ENCODE data around the gene CASKIN2. TPM values are rescaled to one million over a fixed set of nuclear protein-coding genes. Genes with fewer than 3 reads are reported as not detected.

Gene CASKIN2
- polyA plus RNA-seq, 3 donors from 2014 or later, result not detected

DNA sequence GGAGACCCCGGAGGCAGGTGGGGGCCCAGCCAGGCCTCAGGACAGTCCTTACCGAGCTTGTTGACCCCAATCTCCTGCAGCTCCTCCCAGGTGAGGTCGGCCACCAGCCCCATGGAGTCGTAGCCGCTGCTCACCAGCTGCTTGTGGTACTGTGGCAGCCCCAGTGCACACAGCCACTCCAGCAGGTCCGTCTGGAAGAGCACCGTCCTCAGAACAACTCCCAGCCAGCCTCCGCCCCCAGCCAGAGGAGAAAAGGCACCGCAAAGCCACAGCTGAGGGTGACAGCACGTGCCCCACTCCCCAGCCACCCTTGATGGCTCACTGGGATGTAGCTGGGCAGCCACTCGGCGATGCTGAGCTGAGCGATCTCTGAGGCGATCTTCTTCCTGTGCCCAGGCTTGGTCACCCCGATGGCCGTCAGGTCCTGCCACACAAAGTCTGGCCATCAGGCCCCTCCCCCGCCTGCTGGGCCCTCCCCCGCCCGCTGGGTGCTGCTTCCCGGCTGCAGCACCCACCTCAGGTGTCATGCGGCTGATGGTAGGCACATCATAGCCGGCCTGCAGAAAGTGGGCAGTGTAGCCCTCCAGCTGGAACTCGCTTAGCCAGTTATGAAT is 11.9 kb downstream of the CASKIN2 start:
- Mint-ChIP-seq H3K4me3 (peak overlapping the region in 1 of 5 donors; percentile 18), H3K9me3 (no peaks in the 10 kb centered on the region), H3K4me1 (peaks cover 5 to 15% of the 10 kb centered on the region in 2 donors), H3K36me3 (no peaks in the 10 kb centered on the region), H3K27me3 (ENCODE audit: low read depth in 3 of 3) (peaks cover 0 to 5% (median 0%) of the 10 kb centered on the region in 3 donors), H3K27ac (no peak overlapping the region)
- no peak for DNase-seq

DNA sequence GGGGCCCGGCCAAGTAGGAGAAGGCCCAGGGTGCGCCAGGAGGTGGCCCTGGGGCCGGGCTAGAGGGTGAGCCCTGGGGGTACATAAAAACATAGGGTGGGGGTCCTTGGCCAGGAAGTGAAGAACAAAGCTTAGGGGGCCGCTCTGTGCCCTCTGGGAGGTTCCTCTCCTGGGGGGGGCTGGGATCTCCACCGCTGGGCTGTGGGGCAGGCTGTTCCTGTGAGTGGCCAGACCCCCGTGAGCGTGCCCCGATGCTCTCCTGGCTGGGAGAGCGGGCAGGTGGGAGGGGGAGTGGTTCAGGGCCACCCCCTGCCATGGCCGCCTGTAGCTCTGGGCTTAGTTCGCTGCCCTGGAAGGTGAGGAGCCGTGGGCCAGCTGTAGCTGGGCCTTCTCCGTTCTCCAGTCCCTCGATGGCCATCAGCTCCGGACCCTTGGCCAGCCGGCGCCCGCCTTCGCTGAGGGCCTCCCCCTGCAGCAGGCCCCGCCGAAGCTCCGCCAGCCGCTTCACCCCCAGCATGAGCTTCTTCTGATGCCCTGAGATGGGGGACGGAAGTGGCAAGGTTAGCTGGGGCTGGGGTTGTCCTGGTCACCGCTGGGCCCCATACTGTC is 12.5 kb downstream of the CASKIN2 start:
- Mint-ChIP-seq H3K27ac (no peak overlapping the region), H3K27me3 (ENCODE audit: low read depth in 3 of 3) (peaks cover 0 to 5% (median 0%) of the 10 kb centered on the region in 3 donors), H3K36me3 (no peaks in the 10 kb centered on the region), H3K4me3 (no peak overlapping the region), H3K4me1 (peaks cover 5 to 15% of the 10 kb centered on the region in 2 donors), H3K9me3 (no peaks in the 10 kb centered on the region)
- DNase-seq, result no peak

DNA sequence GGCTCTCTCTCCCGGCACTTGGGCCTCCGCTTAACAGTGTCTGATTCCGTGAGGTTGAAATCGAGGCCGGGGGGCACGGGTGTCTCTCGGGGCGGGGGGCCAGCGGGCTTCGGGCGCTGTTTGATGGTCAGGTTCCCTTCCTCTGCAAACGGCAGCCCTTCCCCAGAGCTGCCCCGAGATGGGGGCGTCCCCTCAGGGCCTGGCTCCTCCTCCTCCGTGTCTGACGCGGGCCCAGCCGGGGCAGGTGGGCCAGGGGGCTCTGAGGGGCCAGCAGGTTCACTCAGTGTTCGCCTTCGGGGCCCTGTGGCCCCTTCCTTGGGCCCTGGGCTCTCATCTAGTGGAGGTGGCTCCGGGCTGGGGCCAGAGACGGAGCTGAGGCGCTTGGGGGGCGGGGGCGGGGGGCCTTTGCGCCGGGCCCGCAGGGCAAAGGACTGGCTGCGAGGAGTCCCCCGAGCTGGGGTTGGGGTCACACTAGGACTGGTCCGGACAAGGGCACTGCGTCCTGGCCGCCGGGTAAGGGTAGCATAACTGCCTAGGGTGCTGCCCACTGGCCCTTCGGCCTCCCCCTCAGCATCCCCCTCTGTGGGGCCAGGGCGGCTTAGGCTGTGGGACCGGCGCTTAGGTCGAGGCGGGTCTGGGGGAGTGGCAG is 13.1 kb downstream of the CASKIN2 start:
- Mint-ChIP-seq H3K27ac (no peak overlapping the region), H3K27me3 (ENCODE audit: low read depth in 3 of 3) (peaks cover 0 to 5% (median 0%) of the 10 kb centered on the region in 3 donors), H3K36me3 (peaks cover 0 to 3% (median 0%) of the 10 kb centered on the region in 3 donors), H3K4me1 (peaks cover 5 to 15% of the 10 kb centered on the region in 2 donors), H3K9me3 (no peaks in the 10 kb centered on the region), H3K4me3 (no peak overlapping the region)
- DNase-seq, result no peak

DNA sequence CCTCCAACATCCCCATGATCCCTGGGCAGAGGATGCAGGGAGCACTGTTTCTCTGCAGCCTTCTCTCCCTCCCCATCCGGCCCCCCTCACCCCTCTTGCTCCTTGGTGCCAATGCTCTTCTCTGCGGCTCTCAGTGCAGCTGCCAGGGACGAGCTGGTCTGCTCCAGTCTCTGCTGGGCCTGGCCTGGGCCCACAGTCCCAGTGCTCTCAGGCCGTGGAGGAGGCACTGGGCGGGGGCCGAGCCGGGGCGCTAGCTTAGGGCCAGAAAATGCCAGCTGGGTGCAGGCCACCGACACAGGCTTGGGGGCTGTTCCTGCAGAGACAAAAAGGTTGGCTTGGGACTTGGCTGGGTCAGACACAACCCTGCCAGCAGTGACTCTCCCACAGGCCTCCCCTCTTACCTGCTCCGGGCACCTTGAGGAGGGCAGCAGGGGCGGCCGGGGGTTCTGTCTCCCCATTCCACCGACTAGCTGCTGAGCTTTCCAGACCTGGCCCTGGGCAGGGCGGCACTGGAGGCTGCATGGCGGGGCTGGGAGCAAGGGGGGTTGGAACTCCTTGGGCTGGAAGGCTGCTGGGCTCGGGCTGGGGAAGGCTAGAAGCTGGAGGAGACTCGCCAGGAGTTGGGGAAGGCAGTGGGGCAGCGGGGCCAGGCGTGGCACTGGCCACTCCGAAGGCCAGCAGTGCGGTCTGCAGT is 13.8 kb downstream of the CASKIN2 start:
- Mint-ChIP-seq H3K27ac (peak overlapping the region in 1 of 6 donors; percentile 40), H3K9me3 (no peaks in the 10 kb centered on the region), H3K36me3 (peaks cover 0 to 3% (median 0%) of the 10 kb centered on the region in 3 donors), H3K4me1 (peaks cover 5 to 15% of the 10 kb centered on the region in 2 donors), H3K27me3 (ENCODE audit: low read depth in 3 of 3) (peaks cover 0 to 5% (median 0%) of the 10 kb centered on the region in 3 donors), H3K4me3 (no peak overlapping the region)
- DNase-seq, result no peak

DNA sequence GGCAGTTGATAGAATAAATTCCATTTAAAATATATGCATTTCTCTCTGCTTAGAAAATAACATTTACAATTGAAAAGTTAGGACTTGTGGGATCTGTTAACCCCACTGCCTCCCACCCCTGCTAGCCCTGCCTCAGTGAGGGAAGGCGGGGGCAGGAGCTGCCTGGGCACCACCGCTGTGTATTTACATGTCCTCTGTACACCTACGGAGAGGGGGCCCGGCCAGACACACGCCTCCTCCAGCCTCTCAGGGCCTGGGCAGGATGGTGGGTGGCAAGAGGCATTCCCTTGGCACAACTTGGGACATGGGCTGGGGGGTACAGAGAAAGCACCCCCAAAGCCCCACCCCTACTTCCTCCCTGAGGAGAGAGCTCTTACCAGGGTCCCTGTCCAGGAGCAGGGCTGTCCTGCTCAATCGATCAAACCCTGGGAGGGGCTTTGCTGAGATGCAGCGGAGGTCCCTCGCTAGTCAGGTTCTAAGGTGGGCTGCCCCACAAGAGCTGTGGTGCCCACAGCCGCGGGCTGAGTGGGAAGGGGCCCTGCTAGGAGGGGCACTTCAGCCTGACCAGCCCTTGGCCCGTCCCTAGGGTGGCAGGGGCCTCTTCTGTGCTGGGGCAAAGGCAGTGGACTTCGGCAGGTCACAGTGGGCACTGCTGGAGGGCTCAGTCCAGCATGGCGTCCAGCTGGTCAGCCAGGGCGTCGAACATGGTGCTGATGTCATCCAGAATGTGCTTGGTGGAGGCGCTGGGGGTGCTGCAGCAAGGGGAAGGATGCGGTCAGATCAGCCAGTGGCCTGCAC is 14.7 kb downstream of the CASKIN2 start:
- Mint-ChIP-seq H3K27me3 (ENCODE audit: low read depth in 3 of 3) (peaks cover 0 to 3% (median 0%) of the 10 kb centered on the region in 3 donors), H3K27ac (peak overlapping the region in 1 of 6 donors; percentile 40), H3K36me3 (peaks cover 0 to 3% (median 0%) of the 10 kb centered on the region in 3 donors), H3K4me3 (no peak overlapping the region), H3K9me3 (no peaks in the 10 kb centered on the region), H3K4me1 (peaks cover 5 to 15% of the 10 kb centered on the region in 2 donors)
- no peak for DNase-seq

DNA sequence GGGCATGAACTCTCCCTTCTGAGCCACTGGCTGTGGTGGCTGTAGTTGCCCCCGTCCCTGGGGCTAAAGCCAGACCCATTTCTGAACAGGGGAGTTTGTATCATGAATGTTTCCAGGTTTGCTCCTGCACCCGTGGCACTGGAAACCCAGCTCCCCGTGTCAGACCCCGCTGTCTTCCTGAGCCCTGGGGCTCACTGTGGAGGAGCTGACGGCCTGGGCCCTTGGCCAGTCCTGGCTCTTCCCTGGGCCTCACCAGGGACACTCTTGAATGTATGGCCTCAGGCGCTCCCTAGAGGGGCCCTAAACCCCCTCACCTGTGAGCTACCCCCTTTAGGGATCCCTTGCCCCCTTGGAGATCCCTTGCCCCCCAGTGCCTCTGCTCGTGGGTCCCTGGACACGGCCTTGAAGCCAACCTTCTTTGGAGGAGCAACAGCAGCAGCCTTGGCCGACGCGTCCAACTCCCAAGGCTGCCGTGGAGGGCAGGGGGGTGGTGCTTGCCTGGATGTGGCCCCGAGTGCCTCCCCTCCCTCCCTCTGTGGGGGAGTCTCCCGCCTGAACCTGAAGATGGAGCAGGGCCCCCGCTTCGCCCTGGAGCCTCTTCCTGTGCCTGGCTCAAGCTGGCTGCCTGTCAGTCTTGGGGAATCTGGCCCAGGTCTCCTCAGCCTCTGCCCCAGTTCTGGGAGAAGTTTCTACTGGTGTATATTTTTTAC is 15.9 kb downstream of the CASKIN2 start:
- peaks cover 0 to 3% (median 0%) of the 10 kb centered on the region in 3 donors for H3K27me3 Mint-ChIP-seq (ENCODE audit: low read depth in 3 of 3)
- no peak overlapping the region for H3K27ac Mint-ChIP-seq
- H3K4me3 Mint-ChIP-seq, result no peak overlapping the region
- peaks cover 0 to 7% (median 0%) of the 10 kb centered on the region in 3 donors for H3K36me3 Mint-ChIP-seq
- no peaks in the 10 kb centered on the region for H3K9me3 Mint-ChIP-seq
- H3K4me1 Mint-ChIP-seq, result peaks cover 0 to 8% of the 10 kb centered on the region in 2 donors
- DNase-seq, result no peak

DNA sequence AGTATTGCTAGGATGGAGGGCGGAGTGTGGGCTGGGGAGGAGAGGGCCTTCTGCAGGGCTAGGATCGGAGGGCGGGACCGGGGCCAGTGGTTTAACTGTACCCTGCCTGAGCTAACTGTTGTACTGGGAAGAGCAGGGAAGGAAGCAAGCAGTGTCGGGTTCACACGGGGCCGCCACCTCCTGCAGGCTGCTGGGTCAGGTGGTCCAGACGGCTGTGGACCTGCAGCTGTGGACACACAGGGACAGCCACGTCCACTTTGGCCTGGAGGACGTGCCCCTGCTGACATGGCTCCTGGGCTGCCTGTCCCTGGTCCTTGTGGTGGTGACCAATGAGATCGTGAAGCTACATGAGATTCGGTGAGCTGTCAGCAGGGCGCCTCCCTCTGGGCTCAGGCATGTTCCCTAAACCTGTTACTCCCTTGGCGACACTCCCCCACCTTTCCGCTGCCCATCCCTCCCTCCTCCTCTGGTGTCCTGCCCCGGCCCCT is 16.6 kb downstream of the CASKIN2 start:
- Mint-ChIP-seq H3K36me3 (peaks cover 0 to 9% (median 0%) of the 10 kb centered on the region in 3 donors), H3K27ac (peak overlapping the region in 1 of 6 donors; percentile 7), H3K4me1 (peaks cover 0 to 4% of the 10 kb centered on the region in 2 donors)

DNA sequence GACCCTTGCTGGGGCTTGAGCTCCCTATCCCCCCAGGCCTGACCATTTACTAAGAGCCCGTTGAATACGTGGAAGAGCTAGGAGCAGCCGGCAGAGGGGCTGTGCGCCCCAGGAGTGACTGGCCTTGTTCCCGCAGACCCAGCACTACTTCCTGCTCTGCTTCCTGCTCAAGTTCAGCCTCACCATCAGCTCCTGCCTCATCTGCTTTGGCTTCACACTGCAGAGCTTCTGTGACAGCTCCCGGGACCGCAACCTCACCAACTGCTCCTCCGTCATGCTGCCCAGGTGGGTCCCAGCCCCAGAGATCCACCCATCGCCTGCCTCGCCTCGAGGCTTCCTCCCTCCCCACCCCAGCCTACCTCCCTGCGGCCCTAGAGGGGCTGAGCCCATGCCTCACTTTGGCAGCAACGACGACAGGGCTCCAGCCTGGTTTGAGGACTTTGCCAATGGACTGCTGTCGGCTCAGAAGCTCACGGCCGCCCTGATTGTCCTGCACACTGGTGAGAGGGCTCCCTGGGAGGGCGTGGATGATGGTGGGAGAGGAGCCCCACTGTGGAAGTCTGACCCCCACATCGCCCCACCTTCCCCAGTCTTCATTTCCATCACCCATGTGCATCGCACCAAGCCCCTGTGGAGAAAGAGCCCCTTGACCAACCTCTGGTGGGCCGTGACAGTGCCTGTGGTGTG is 17.2 kb downstream of the CASKIN2 start:
- Mint-ChIP-seq H3K4me3 (no peak overlapping the region), H3K4me1 (peaks cover 0 to under 1% of the 10 kb centered on the region in 2 donors), H3K9me3 (no peaks in the 10 kb centered on the region), H3K27me3 (ENCODE audit: low read depth in 3 of 3) (peaks cover 0 to 3% (median 0%) of the 10 kb centered on the region in 3 donors), H3K27ac (peak overlapping the region in 4 of 6 donors; percentile 7 to 61 (median 34)), H3K36me3 (peaks cover 0 to 9% (median 0%) of the 10 kb centered on the region in 3 donors)
- DNase-seq, result peak in 1 of 3 donors; percentile 17

More for the DNA sequence above, 16.6 kb downstream of the CASKIN2 start:
- Mint-ChIP-seq H3K9me3 (no peaks in the 10 kb centered on the region), H3K4me3 (no peak overlapping the region), H3K27me3 (ENCODE audit: low read depth in 3 of 3) (peaks cover 0 to 3% (median 0%) of the 10 kb centered on the region in 3 donors)
- no peak for DNase-seq

DNA sequence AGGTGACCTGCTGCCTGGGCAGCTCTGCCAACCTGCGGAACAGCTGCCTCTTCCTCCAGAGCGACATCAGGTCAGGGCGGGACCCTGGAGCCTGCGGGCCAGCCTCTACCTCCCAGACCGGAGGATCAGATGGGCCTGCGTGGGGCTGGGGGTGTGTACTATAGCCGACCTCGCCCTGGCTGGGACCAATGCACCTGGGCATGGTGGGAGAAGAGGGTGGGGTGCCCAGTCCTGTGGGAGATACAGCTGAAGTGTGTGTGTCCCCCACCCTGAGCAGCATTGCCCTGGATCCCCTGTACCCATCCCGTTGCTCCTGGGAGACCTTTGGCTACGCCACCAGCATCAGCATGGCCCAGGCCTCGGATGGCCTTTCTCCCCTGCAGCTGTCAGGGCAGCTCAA is 19.3 kb downstream of the CASKIN2 start:
- peaks cover 0 to 3% (median 0%) of the 10 kb centered on the region in 3 donors for H3K27me3 Mint-ChIP-seq (ENCODE audit: low read depth in 3 of 3)
- H3K27ac Mint-ChIP-seq, result no peak overlapping the region
- no peaks in the 10 kb centered on the region for H3K9me3 Mint-ChIP-seq
- H3K4me3 Mint-ChIP-seq, result no peak overlapping the region
- no peak for DNase-seq
- peaks cover 0 to 17% (median 0%) of the 10 kb centered on the region in 3 donors for H3K36me3 Mint-ChIP-seq
- no peaks in the 10 kb centered on the region for H3K4me1 Mint-ChIP-seq

DNA sequence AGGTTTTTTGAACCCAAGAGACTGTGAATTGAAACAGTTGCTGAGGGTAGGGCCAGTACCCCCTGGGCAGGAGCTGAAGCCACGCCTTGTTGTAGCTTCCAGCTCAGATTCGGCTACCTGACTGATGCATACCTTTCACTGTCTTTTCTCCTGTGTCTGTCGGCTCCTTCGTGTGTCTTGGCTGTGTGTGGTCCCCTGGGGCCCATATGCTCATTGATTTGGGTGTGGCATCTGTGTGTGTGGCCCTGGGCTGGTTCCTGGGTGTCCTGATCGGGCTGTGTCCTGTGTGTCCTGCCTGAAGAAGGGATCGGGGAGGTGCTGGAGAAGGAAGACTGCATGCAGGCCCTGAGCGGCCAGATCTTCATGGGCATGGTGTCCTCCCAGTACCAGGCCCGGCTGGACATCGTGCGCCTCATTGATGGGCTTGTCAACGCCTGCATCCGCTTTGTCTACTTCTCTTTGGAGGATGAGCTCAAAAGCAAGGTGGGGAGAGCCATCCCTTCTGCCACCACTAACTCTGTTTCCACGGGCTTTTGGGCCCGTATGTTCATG is 20.9 kb downstream of the CASKIN2 start:
- Mint-ChIP-seq H3K27me3 (ENCODE audit: low read depth in 3 of 3) (peaks cover 0 to 3% (median 0%) of the 10 kb centered on the region in 3 donors), H3K27ac (no peak overlapping the region), H3K4me3 (no peak overlapping the region), H3K9me3 (no peaks in the 10 kb centered on the region), H3K4me1 (peaks cover 0 to 1% of the 10 kb centered on the region in 2 donors), H3K36me3 (peaks cover 0 to 17% (median 0%) of the 10 kb centered on the region in 3 donors)
- no peak for DNase-seq

DNA sequence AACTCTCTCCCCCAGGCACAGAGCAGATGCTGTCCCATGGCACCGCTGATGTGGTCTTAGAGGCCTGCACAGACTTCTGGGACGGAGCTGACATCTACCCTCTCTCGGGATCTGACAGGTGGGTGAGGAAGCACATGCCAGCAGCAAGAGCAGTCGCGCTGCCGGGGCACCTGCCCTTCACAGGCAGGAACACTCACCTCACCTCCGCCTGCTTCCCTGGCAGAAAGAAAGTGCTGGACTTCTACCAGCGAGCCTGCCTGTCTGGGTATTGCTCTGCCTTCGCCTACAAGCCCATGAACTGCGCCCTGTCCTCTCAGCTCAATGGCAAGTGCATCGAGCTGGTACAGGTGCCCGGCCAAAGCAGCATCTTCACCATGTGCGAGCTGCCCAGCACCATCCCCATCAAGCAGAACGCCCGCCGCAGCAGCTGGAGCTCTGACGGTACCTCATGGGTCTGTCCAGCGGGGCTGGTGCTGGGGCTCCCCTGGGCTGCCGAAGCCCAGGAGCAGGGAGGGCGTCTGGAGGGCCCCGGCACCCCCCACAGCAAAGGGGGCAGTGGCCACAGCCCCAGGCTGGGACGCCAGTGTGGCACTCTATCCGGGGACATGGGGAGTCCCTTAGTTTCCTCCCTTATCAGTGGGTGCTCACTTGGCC is 21.7 kb downstream of the CASKIN2 start:
- Mint-ChIP-seq H3K27ac (no peak overlapping the region), H3K4me3 (no peak overlapping the region), H3K9me3 (no peaks in the 10 kb centered on the region), H3K4me1 (peaks cover 0 to 7% of the 10 kb centered on the region in 2 donors), H3K27me3 (ENCODE audit: low read depth in 3 of 3) (no peaks in the 10 kb centered on the region), H3K36me3 (peaks cover 0 to 17% (median 0%) of the 10 kb centered on the region in 3 donors)
- DNase-seq, result no peak
